HG03354 (cell line): Measurements from ENCODE around the gene TRIO.

Experiments
- ATAC-seq: cut with Tn5 transposase; IDR thresholded peaks from one replicate; pipeline ENCODE4 v1.9.1; 2021; ENCODE audit warnings: mild to moderate bottlenecking; ENCODE audit not compliant: unreplicated experiment, poor library complexity, severe bottlenecking

Gene TRIO

DNA sequence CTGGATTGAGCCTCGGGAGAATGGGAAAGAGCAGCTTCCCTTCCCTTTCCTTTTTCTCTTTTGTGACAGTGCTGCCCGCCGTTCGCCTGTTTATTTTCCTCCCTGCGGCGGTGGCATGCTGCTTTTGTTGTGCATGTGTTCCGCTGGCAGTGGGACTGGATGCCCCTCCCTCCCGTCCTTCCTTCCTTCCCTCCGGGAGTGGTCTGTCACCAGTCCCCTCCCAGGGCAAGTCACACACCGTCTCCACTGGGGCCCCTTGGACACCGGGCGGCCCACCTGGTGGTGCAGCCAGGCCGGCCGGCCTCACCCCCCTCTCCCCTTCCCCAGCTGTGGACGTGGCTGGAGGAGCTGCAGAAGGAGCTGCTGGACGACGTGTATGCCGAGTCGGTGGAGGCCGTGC is 214.7 kb downstream of the TRIO start:
- no peak for ATAC-seq

DNA sequence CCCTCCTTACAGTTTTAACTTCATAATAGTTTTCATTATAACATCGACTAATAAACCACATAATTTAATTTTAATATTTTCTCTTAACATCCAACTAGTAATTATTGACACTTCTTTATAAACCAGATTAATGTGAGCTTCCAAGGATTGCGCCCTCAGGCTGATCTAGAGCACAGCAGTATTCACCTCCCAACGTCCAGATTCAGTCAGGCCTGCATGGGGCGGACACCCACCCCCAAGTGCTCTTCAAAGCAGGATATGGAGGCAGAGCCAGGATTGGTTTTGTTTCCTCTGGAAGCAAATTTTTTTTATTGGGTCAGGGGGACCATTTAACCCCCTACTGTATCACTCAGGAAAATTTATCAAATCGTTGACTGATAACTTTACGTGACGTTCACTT is 215.4 kb downstream of the TRIO start:
- ATAC-seq, result no peak

DNA sequence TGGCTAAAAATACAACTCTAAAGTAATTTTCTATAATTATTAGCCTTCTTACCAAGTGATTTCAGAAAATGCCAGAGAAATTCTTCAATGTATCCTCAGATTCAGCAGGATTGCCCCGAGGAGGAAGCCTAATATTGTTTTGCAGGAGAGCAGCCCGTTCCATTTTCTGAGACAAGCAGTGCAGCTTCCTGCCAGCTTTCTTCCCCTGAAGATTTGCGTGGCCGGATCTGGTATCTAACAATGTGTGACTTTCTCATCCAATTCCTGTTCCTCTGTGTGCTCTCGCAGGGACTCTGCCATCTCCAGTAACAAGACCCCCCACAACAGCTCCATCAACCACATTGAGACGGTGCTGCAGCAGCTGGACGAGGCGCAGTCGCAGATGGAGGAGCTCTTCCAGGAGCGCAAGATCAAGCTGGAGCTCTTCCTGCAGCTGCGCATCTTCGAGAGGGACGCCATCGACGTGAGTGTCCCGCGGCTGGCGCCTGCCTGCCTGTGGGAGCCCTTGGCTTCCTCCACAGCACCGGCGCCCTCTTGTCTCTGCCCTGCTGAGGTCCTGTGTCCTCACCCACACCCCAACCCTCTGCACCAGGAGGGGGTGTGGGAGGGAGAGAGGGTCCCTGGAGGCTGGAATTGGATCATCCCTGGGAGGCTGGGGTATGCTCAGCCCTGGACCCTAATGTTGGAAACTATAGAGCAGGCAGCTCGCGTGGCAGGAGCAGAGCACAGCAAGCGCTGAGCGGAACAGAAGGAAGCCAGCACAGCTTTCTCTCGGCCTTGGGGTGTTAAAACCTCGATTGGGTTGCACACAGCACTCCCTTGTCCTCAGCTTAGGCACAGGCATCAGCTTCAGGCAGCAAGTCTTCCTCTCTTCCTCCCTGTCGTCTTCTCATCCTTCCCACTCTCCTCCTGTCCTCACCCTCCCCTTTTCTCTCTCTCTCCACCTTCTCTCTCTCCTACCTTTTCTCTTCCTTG is 216.2 kb downstream of the TRIO start:
- no peak for ATAC-seq

DNA sequence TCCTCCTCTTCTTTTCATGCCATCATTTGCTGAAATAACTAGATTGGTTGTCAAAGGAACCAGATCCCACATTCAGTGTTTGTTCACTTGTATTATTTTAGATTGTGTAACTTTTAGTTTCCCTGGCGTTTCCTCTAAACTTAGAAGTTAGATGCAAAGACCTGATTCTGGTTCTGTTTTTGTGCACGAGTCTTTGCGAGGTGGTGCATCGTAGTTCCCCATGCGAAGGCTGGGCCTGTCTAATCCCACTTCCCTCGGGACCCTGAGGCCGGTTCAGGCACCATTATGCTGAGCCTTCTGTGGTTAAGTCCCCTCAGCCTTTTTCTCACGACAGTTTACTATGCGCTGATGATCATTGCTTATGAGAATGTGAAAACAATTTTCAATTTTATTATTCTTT is 219.3 kb downstream of the TRIO start:
- ATAC-seq, result no peak

DNA sequence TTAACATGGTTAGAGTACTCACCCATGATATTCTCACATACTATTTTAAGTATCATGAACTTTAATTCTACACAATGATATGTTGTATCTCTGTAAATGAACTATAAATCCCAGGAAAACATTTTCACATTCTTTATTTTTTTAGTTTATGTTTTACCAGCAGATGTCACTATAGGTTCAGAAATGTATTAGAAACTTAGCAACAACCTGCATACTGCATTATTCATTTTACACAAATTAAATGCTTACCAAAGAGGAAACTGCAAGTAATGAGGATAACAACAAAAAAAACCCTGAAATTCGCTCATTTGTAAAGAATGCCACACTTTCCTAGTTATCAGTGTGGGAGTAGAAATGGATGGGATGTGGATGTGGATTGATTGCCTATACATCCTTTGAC is 221.0 kb downstream of the TRIO start:
- no peak for ATAC-seq

DNA sequence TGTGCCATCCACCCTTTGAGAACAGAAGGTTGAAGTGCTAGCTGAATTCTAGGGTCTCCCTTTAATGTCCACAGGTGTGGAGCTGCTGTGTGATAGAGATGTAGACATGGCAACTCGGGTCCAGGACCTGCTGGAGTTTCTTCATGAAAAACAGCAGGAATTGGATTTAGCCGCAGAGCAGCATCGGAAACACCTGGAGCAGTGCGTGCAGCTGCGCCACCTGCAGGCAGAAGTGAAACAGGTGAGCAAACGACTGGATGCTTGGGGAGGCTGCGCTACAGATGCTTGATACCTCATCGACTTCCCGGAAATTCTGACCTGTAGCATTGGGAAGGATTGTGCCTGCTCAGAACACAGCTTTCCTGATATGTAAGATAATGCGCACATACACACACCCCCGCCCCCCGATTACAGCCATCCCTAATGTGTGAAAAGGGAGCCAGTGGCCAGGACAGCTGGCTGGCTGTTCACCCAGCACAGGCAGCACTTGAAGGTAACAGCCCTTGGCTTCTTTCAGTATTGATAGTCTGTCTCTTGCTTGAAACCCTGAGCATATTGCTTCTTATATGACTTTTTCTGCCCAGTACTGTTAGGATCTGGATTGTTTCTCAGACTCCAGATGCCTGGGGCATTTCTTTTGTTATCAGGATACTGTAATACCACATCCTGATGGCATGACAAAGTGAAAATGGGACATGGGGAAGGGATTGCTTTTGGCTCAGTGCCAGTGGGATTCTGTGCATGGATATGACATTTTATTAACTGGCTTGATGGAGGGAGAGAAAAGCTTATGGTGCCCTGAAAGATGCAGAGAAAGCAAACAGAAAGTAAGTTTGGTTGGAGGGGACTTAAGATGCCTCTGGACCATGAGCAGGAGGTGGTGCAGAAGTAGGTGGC is 221.7 kb downstream of the TRIO start:
- ATAC-seq, result no peak

DNA sequence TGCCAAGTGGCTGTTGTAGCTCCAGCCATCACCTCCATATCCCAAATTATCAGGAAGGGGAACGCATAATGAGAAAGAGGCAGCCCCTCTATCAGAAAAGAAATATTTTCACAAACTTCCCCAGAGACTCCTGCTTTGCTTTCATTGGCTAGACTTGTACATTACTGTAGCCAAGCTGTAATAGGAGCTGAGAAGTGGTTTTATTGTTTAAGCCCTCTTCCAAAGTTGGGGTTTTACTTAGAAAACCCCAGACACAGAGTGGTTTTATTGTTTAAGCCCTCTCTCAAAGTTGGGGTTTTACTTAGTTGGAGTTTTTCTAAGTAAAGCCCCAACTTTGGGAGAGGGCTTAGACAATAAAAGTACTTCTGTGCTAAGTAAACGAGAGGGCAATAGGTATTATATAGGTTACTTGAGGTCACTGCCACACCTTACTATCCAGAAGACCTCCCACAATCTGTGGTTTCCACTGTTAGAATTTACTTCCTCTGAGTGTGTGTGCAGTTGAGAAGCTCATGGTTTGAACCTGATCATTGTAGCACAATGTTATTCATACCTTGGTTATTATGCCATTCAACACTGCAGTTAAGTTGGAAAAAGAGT is 222.8 kb downstream of the TRIO start:
- no peak for ATAC-seq

DNA sequence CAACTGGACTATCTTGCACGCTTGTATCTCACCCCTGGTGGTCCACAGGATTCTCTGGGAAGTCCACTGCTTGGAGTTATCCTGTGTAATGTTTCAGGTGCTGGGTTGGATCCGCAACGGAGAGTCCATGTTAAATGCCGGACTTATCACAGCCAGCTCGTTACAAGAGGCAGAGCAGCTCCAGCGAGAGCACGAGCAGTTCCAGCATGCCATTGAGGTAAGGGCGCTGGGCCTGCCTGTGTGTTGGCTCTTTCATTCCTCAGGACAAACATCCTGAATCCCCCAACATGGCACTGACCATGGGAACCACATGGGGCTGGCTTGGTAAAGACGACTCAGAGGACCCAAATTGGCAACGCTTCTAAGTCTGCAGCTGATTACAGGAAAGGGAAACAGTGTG is 223.6 kb downstream of the TRIO start:
- ATAC-seq, result no peak

DNA sequence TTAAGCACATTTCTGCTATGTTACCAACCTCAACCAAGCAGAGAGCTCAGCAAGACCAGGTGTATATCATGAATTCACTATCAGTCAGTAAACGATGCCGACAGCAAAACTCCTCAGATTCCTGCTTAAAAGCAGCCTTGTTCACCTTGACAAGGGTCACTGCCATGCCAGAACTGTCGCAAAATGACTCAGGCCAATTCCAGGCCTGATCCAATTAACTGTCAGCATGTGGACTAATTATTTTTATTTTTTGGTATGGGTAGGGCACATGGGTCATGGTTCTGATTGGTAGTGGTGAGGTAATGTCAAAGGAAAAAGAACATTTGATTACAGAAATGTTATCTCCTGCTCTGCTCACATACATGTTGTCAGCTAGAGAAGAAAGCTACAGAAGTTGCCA is 224.2 kb downstream of the TRIO start:
- no peak for ATAC-seq

DNA sequence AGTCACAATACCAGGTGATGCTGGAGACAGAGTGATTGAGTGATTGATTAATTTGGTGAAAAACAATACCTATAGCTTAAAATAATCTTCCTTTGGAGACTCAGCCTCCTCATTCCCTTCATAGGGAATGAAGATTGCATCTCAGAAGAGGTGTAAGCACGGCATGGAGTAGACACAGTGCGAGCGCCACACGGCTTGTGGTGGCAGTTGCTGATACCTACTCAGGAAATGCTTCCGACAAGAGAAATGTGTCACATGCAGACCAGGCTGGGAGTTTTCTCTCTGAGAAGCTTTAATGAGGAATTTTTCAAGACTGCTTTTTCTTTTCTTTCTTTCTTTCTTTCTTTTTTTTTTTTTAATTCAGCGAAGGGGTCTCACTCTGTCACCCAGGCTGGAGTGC is 226.6 kb downstream of the TRIO start:
- no peak for ATAC-seq

DNA sequence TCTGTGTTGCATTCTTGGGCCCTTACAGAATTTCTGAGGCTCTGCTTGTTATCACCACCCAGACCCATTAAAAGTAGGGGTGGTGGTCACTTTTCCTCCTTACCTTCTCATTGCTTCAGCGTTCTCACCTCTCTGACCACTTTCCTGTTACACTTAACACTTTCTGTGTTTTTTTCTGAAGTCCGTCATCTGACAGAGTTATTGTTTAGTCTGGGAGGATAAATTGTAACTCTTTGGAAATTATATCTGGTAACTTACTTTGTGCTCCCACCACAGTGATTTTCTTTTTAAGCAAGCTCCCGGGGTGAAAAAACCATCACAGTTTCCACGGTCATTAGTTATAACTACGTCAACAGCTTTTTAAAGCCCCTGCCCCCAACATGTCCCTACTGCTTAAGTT is 227.2 kb downstream of the TRIO start:
- no peak for ATAC-seq

DNA sequence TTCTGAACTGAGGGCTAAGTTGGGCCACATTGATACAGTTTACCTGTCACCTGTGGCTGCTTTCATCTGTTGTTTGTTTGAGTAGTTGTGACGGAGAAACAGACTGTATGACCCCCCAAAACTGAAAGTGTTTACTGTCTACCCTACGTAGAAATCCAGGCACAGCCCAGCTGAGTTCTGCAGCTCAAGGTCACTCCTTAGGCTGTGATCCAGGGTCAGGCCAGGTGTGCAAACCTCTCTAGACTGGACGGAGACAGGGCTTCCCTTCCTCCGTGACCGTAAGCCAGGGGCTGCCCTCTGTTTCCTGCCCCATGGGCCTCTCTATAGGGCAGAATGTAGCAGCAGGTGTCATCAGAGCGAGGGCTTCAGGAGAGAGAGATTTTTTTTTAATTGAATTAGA is 230.5 kb downstream of the TRIO start:
- ATAC-seq, result no peak

DNA sequence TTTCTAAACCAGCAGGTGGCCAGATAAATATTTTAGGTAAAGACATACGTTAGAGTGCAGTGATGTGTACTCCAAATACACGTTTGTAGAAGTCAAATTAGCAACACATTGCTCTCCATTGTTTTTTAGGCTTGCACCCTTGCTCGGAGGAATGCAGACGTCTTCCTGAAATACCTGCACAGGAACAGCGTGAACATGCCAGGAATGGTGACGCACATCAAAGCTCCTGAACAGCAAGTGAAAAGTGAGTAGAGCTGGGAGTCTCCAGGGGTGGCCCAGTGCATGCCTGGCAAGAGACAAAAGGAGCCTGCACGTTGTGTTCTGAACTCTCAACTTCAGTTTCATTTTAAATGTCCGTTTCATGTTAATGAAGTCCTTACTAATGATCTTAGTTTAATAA is 231.0 kb downstream of the TRIO start:
- no peak for ATAC-seq

DNA sequence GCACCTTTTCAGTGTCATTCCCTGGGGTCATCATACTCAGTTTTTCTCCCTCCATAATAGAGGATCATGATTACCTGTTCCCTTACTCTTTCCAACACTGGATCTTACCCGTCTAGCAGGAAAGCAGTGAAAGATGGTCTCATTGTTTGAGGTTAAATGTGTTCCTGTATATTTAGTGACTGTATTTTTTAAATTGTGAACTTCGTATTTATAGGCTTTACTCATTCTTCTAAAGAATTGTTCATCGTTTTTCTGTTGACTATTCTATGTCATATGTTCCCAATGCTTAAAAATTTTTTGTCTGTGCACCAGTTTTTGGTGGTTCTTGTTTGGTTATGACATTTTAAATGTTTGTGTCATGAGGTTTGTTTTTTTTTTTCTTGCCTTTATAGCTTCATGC is 233.6 kb downstream of the TRIO start:
- no peak for ATAC-seq

DNA sequence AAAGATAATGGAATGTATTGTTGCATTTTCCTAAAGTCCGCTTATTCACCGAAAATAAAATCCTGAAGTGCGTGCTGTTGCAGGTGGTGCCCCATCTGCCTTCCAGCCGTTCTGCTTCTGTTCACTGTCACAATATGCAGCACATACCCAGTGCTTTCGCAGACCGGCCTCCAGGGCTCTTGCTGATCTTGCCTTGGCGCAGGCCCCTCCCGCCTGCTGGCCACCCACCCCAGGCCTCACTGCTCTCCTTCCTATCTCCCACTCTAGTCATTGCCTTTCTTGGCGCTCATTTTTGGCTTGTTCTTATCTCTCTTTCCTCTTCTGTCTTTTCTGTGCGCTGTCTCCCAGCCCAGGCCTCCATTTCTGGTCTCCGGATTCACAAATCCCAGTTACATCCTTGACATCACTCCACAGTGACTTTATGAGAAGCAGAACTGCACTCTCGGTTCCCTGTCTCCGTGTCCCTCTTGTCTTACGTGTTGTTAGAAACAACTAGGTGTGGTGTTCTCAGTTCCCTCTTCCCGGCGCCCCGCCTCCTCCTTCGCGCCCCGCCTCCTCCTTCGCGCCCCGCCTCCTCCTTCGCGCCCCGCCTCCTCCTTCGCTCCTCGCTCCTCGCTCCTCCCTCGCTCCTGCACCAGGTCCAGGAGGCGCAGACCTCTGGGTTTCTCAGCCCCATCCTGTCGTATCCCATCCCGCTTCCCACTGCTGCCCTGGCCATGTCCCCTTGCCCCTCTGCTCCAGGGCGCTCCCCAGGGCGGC is 236.8 kb downstream of the TRIO start:
- no peak for ATAC-seq

DNA sequence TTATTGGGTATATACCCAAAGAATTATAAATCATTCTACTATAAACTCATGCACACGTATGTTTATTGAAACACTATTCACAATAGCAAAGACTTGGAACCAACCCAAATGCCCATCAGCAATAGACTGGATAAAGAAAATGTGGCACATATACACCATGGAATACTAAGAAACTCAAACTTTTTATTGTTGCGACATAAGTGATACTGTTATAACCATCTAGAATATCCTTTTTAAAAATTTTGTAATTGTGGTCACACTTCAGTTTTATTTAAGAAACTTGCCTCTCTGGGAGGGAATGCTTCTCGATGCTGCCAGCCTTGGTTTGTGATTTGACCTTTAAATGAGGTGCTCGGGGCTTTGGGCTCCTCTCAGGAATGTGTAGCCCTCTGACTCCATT is 237.6 kb downstream of the TRIO start:
- no peak for ATAC-seq

DNA sequence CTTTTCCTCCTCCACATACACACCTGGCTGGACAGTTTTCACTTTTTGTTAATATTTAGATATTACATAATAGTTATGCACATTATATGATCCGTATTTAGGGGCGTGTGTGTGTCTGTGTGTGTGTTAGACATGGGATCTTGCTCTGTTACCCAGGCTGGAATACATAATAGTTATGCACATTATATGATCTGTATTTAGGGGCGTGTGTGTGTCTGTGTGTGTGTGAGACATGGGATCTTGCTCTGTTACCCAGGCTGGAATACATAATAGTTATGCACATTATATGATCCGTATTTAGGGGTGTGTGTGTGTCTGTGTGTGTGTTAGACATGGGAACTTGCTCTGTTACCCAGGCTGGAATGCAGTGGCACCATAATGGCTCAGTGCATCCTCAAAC is 239.5 kb downstream of the TRIO start:
- ATAC-seq, result no peak

DNA sequence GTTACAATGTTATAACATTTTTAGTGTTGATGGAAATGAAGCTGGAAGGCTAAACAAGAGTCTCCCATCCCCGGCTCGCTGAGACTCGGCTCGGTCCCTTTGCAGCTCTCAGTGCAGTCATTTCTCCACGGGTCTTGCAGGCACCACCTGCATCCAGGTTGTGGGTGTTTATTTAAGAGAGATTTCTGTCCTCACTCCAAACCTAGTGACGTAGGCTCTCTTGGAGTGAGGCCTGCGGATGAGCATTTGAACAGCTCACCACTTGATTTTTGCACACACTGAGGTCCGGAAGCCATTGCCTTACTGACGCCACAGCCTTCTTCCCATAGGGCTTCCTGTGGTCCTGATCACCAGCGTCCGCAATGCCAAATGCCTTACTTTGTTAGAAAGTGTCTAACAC is 240.8 kb downstream of the TRIO start:
- ATAC-seq, result no peak

DNA sequence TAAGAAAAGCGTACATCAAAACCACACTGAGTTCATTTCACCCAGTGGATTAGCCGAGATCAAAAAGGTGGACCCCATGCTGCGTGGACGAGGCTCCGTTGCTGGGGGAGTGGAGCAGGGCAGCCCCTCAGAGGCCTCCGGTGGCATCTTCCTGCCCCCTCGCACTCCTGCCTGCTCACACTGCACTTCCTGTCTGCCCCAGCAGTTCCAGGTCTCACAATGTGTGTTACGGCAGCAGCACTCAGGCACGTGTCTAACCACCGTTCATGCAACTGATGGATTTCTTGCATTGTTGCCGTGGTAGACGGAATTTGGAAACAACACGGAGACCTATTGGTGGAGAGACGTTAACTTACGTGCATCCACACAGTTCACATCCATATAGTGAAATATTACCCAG is 241.9 kb downstream of the TRIO start:
- ATAC-seq, result no peak
